Bronchial epithelial cell (primary cell): ENCODE results near the gene HOXD10. TPM values are rescaled to one million over a fixed set of nuclear protein-coding genes. Genes with fewer than 3 reads are reported as not detected.

Experiments
- DNase-seq: peaks from one replicate; pipeline ENCODE4 v3.0.0-alpha.2; 2010; ENCODE audit warnings: low read depth
- FAIRE-seq: peaks from 2 replicates; lab custom pipeline; 2011; peaks lifted over from hg19 to GRCh38; lab: Jason Lieb, UNC
- H3K27me3 ChIP-seq: 2 replicates; pipeline ENCODE4 v1.5.1; 2011; ENCODE audit warnings: low read length; ENCODE audit not compliant: control insufficient read depth, insufficient read depth
- H3K36me3 ChIP-seq: 2 replicates; pipeline ENCODE4 v1.5.1; 2011; ENCODE audit warnings: low read length; ENCODE audit not compliant: control insufficient read depth, insufficient read depth
- H3K4me3 ChIP-seq: 2 replicates; pipeline ENCODE4 v1.5.1; 2011; ENCODE audit warnings: mild to moderate bottlenecking, low read depth, low read length, control low read depth
- total RNA-seq: library from RNA; depleted of rRNA; stranded (reverse); fragments of >200 nt; gene quantifications from 2 replicates; pipeline ENCODE4 v1.2.1, GENCODE V29; 2014
- TF ChIP-seq, protein P1 (sequence below): IDR thresholded peaks from 2 replicates; pipeline ENCODE4 v1.5.1; 2011; ENCODE audit warnings: mild to moderate bottlenecking, moderate library complexity, low read length, control low read depth, inconsistent platforms; ENCODE audit not compliant: insufficient read depth, severe bottlenecking

HOXD10 gene
- total RNA-seq, 1 donor from 2014 or later: not detected

DNA sequence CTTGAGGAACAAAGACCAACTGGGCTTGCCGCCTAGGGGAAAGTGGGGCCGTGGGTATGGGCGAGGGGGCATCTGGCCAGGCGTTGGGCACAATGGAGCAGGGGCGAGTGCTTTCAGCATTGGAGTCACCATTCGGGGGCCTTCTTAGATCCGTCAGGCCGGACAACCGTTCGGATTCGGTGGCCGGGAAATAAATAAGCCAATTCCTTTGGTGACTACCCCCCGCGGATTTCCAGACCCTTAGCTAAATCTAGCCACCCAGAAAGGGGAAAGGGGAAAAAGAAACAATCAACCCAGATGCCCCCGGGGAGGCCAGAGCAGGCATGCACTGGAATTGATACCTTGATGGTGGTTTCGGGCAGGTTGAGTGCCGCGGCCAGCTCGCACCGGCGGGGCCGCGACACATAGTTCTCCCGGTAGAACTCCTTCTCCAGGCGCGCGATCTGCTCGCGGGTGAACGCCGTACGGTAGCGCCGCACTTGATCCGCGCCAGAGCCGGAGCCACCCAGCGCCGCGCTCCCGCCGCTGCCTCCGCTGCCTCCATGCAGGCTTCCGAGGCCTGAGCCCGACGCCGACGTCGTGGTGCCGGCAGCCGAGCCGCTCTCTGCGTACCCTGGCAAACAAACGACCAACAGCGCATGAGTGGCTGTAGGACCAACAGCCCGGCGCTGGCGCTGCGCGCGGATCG lies 34.6 kb upstream of the HOXD10 start:
- TF ChIP-seq, protein P1, sequence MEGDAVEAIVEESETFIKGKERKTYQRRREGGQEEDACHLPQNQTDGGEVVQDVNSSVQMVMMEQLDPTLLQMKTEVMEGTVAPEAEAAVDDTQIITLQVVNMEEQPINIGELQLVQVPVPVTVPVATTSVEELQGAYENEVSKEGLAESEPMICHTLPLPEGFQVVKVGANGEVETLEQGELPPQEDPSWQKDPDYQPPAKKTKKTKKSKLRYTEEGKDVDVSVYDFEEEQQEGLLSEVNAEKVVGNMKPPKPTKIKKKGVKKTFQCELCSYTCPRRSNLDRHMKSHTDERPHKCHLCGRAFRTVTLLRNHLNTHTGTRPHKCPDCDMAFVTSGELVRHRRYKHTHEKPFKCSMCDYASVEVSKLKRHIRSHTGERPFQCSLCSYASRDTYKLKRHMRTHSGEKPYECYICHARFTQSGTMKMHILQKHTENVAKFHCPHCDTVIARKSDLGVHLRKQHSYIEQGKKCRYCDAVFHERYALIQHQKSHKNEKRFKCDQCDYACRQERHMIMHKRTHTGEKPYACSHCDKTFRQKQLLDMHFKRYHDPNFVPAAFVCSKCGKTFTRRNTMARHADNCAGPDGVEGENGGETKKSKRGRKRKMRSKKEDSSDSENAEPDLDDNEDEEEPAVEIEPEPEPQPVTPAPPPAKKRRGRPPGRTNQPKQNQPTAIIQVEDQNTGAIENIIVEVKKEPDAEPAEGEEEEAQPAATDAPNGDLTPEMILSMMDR: no peak
- DNase-seq: no peak
- no peaks in the 10 kb centered on the region for H3K36me3 ChIP-seq
- no peak for FAIRE-seq
- peaks cover 80% of the 10 kb centered on the region for H3K27me3 ChIP-seq
- no peak overlapping the region for H3K4me3 ChIP-seq

DNA sequence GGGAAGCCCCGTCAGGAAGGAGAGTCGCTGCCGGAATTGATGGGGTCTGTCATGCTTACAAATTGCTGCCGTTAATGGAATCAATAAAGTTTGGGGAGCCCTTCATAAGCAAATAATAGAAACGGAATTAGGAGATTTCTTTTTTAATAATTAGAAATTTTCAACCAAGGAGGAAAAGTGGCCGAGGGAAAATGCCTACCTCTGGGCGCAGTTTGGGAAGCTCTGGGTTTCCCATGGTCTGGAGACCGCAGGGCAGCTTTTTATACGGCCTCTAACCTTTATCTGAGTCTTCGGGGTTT lies 34.1 kb upstream of the HOXD10 start:
- DNase-seq (no peak), FAIRE-seq (no peak)
- Histone ChIP-seq H3K36me3 (no peaks in the 10 kb centered on the region), H3K4me3 (no peak overlapping the region), H3K27me3 (peaks cover 82% of the 10 kb centered on the region)
- TF ChIP-seq, protein P1: no peak

DNA sequence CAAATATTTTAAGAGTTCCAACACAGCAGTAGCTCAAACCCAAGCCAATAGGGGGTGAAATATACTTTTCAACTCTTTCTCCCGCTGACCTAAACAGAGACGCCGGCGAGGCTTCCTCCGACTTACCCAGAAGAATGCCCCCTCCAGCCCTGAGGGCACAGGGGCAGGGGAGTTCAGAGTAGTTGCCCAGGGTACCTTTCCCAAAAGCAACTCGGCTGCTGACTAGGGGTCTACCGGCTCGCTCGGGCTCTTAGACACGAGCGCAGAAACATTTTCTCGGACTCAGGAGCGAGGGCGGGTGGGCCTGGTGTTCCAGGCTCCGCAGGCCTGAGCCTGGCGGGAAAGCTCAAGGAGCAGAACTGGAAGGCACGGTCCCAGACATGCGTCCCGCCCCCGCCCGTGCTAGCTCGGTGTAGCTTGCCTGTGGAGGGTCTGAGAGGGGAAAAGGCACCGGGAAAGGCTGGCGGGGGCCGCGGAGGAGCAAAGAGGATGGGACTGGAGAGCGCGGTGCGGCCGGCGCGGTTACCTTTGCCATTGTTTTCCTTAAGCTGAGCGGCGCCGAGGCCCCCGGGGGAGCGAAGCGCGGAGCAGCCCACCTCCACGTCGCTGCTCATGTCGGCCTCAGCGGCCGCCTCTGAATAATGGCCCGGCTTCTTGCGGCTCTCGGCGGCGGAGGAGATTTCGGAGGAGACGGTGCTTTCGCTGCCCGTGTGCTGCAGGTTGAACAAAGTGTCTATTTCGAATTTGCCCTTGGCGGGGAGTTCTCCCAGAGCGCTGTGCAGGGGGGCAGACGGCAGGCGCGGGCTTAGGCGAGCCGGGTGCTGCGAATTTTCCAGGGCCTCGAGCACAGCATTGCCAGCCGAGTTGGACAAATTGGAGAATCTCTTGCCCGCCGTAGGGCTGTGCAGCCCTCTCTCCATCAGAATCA lies 33.5 kb upstream of the HOXD10 start:
- H3K4me3 ChIP-seq: no peak overlapping the region
- no peak for DNase-seq
- no peaks in the 10 kb centered on the region for H3K36me3 ChIP-seq
- TF ChIP-seq, protein P1: no peak
- FAIRE-seq: no peak
- peaks cover 88% of the 10 kb centered on the region for H3K27me3 ChIP-seq

DNA sequence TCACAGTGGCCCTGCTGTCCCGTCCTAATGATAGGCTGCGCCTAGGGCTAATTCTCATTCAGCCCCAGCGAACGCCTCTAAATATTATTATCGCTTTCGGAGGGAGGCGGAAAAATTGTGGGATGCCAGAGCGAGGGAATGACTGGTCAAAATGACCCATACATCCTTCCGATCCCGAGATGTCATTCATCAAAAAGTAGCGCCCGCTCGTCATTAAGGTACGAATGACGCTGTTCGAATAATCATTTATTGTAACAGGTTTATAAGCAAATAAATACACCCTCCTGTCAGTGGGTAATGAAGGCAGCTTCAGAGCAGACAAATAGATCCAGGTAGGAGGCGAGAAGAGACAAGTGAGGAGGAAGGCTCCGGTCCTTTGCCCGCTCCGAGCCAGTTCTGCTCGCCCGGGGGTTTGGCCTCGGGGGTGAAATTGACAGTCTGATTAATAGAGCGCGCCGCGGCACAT lies 32.7 kb upstream of the HOXD10 start, which contains the start of gene EVX2:
Gene EVX2 (minus strand): TSS at position 167 of the 466 bp plus-strand sequence. CDS start 186 bp downstream, outside the sequence.
- FAIRE-seq (no peak), DNase-seq (no peak)
- TF ChIP-seq, protein P1: no peak
- H3K36me3 ChIP-seq: no peaks in the 10 kb centered on the region
- peaks cover 88% of the 10 kb centered on the region for H3K27me3 ChIP-seq
- no peak within 1 kb of the TSS for H3K4me3 ChIP-seq

DNA sequence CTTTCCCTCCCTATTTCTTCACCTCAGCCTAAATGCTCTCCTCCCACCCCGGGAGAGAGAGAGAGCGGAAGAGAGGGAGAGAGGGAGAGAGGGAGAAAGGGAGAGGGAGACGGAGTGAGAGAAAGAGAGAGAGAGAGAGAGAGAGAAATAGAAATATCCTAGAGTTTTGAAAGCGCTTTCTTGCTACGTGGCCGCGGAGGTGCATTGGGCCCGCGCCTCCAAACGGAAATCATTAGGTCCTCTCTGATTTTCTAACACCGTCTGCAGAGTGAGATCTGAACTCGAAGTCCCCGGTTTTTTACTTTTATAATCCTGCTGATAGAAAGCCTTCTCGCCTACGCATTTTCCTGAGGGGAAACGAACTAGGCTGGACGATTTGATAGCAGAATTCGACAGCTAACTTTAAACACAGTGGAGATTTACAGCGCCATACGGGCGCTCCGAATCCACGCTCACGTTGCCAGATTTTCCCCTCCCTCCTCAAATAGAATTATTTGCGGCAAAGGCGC lies 31.9 kb upstream of the HOXD10 start:
- TF ChIP-seq, protein P1: no peak
- Histone ChIP-seq H3K27me3 (peaks cover 87% of the 10 kb centered on the region), H3K4me3 (no peak overlapping the region), H3K36me3 (no peaks in the 10 kb centered on the region)
- FAIRE-seq: no peak
- no peak for DNase-seq
